IMR-90 (cell line): ENCODE measurements around the gene TTC3. TPM values are rescaled to one million over a fixed set of nuclear protein-coding genes. Genes with fewer than 3 reads are reported as not detected.

Experiments
- ATAC-seq: fragments of 200-7000 bp; cut with Tn5 transposase; 2 replicates; pipeline ENCODE4 v1.9.1; 2020; ENCODE audit warnings: low read depth, mild to moderate bottlenecking, moderate library complexity
- BruUV-seq: library from RNA; stranded (reverse); fragments of 400-500 nt; replicated peaks from 2 replicates; lab custom pipeline; 2021; lab: Mats Ljungman, UMichigan
- CTCF ChIA-PET: fragments of 300-600 bp; formaldehyde crosslinking; extraction: SDS; loops from one replicate; lab custom pipeline; 2021; ENCODE audit warnings: antibody characterized with exemption; lab: Yijun Ruan, JAX
- POLR2A ChIA-PET: fragments of 300-600 bp; sonication (Branson Sonifier 250); formaldehyde crosslinking; loops from one replicate; lab custom pipeline; 2022; ENCODE audit warnings: antibody characterized with exemption; ENCODE audit not compliant: unreplicated experiment; lab: Charles Lee
- DNase-seq: peaks from one replicate; pipeline ENCODE4 v3.0.0; 2013
- H2AFZ ChIP-seq: replicated peaks from 2 replicates; pipeline ENCODE3; 2013; ENCODE audit warnings: low read length, mild to moderate bottlenecking; ENCODE audit not compliant: poor library complexity
- H2AK5ac ChIP-seq: 2 replicates; pipeline ENCODE4 v1.6.1; 2013; ENCODE audit warnings: low read depth, low read length, inconsistent platforms
- H2AK9ac ChIP-seq: replicated peaks from 2 replicates; pipeline ENCODE3; 2013; ENCODE audit warnings: mild to moderate bottlenecking, low read depth, low read length, moderate library complexity; ENCODE audit not compliant: poor library complexity
- H2BK120ac ChIP-seq: 2 replicates; pipeline ENCODE4 v1.6.1; 2013; ENCODE audit warnings: low read depth, low read length, inconsistent platforms
- H2BK15ac ChIP-seq: 3 replicates; pipeline ENCODE4 v1.6.1; 2013; ENCODE audit warnings: low read depth, low read length, inconsistent platforms
- H2BK20ac ChIP-seq: 2 replicates; pipeline ENCODE4 v1.6.1; 2013; ENCODE audit warnings: low read depth, mild to moderate bottlenecking, inconsistent platforms, low read length, moderate library complexity
- H2BK5ac ChIP-seq: 2 replicates; pipeline ENCODE4 v1.6.1; 2013; ENCODE audit warnings: mild to moderate bottlenecking, low read depth, low read length, inconsistent platforms; ENCODE audit not compliant: poor library complexity, severe bottlenecking
- H3K14ac ChIP-seq: replicated peaks from 2 replicates; pipeline ENCODE4 v1.6.1; 2013; ENCODE audit warnings: low read depth, low read length, inconsistent platforms
- H3K18ac ChIP-seq: 2 replicates; pipeline ENCODE4 v1.6.1; 2013; ENCODE audit warnings: low read depth, low read length, control low read depth
- H3K23ac ChIP-seq: 2 replicates; pipeline ENCODE4 v1.6.1; 2013; ENCODE audit warnings: low read depth, low read length, inconsistent platforms
- H3K27ac ChIP-seq: 2 replicates; pipeline ENCODE4 v1.5.1; 2013; ENCODE audit warnings: mild to moderate bottlenecking, control low read depth, low read length; ENCODE audit not compliant: insufficient read depth
- H3K27me3 ChIP-seq: 2 replicates; pipeline ENCODE4 v1.6.1; 2013; ENCODE audit warnings: low read length; ENCODE audit not compliant: control insufficient read depth, insufficient read depth
- H3K36me3 ChIP-seq: 2 replicates; pipeline ENCODE4 v1.6.1; 2013; ENCODE audit warnings: low read length, mixed read lengths; ENCODE audit not compliant: control insufficient read depth, insufficient read depth
- H3K4ac ChIP-seq: 2 replicates; pipeline ENCODE4 v1.6.1; 2013; ENCODE audit warnings: low read depth, low read length, inconsistent platforms
- H3K4me1 ChIP-seq: 2 replicates; pipeline ENCODE4 v1.6.1; 2013; ENCODE audit warnings: low read length, mixed read lengths; ENCODE audit not compliant: control insufficient read depth, insufficient read depth
- H3K4me2 ChIP-seq: 2 replicates; pipeline ENCODE4 v1.6.1; 2013; ENCODE audit warnings: low read depth, mild to moderate bottlenecking, control low read depth, low read length, moderate library complexity
- H3K4me3 ChIP-seq: 2 replicates; pipeline ENCODE4 v1.5.1; 2013; ENCODE audit warnings: low read depth, mild to moderate bottlenecking, control low read depth, low read length, moderate library complexity; ENCODE audit not compliant: insufficient read depth
- H3K56ac ChIP-seq: 2 replicates; pipeline ENCODE4 v1.6.1; 2013; ENCODE audit warnings: low read length, inconsistent platforms; ENCODE audit not compliant: insufficient read depth; ENCODE audit errors: extremely low read depth
- H3K79me1 ChIP-seq, 2 experiments: 2 replicates each; pipeline ENCODE4 v1.6.1; 2013; ENCODE audit warnings: low read length in 2 of 2, inconsistent platforms in 1 of 2, low read depth in 1 of 2
- H3K9ac ChIP-seq: 2 replicates; pipeline ENCODE4 v1.6.1; 2013; ENCODE audit warnings: low read depth, low read length, control low read depth
- H3K9me1 ChIP-seq: 2 replicates; pipeline ENCODE4 v1.6.1; 2013; ENCODE audit warnings: low read length, inconsistent platforms; ENCODE audit not compliant: insufficient read depth
- H3K9me3 ChIP-seq: 2 replicates; pipeline ENCODE4 v1.6.1; 2013; ENCODE audit warnings: low read length; ENCODE audit not compliant: control insufficient read depth, insufficient read depth
- H4K20me1 ChIP-seq: 2 replicates; pipeline ENCODE4 v1.6.1; 2013; ENCODE audit warnings: low read length, inconsistent platforms; ENCODE audit not compliant: insufficient read depth
- H4K5ac ChIP-seq: 2 replicates; pipeline ENCODE4 v1.6.1; 2013; ENCODE audit warnings: mild to moderate bottlenecking, low read depth, low read length, control low read depth
- H4K8ac ChIP-seq, 2 experiments: 2 replicates each; pipeline ENCODE4 v1.6.1; 2013; ENCODE audit warnings: low read depth in 2 of 2, low read length in 2 of 2, control low read depth in 1 of 2, inconsistent platforms in 1 of 2
- H4K91ac ChIP-seq: 2 replicates; pipeline ENCODE4 v1.6.1; 2013; ENCODE audit warnings: low read depth, low read length, inconsistent platforms; ENCODE audit not compliant: insufficient read depth
- BHLHE40 ChIP-seq: fragments of 150-350 bp; IDR thresholded peaks from 2 replicates; pipeline ENCODE4 v1.6.1; 2016; ENCODE audit warnings: mild to moderate bottlenecking, low read depth, low read length
- CEBPB ChIP-seq: IDR thresholded peaks from 2 replicates; pipeline ENCODE4 v1.6.1; 2012; ENCODE audit warnings: low read depth, low read length, improper control_type of control experiment
- CHD1 ChIP-seq: IDR thresholded peaks from 2 replicates; pipeline ENCODE4 v1.6.1; 2012; ENCODE audit warnings: low read depth, low read length, improper control_type of control experiment
- FOS ChIP-seq: fragments of 150-350 bp; IDR thresholded peaks from 2 replicates; pipeline ENCODE4 v1.6.1; 2016; ENCODE audit warnings: low read depth, low read length
- MAFK ChIP-seq: IDR thresholded peaks from 2 replicates; pipeline ENCODE4 v1.6.1; 2012; ENCODE audit warnings: low read depth, low read length, improper control_type of control experiment
- MAZ ChIP-seq: IDR thresholded peaks from 2 replicates; pipeline ENCODE4 v1.6.1; 2012; ENCODE audit warnings: low read depth, mild to moderate bottlenecking, low read length, improper control_type of control experiment, moderate library complexity, borderline replicate concordance
- MXI1 ChIP-seq: IDR thresholded peaks from 2 replicates; pipeline ENCODE4 v1.6.1; 2012; ENCODE audit warnings: low read depth, mild to moderate bottlenecking, low read length, moderate library complexity, borderline replicate concordance
- NFE2L2 ChIP-seq: fragments of 150-350 bp; IDR thresholded peaks from 2 replicates; pipeline ENCODE4 v1.6.1; 2016; ENCODE audit warnings: low read depth, mild to moderate bottlenecking, low read length
- POLR2A ChIP-seq: IDR thresholded peaks from 2 replicates; pipeline ENCODE4 v1.6.1; 2012; ENCODE audit warnings: mild to moderate bottlenecking, low read depth, low read length
- RAD21 ChIP-seq: IDR thresholded peaks from 2 replicates; pipeline ENCODE4 v1.6.1; 2012; ENCODE audit warnings: low read length, improper control_type of control experiment
- RCOR1 ChIP-seq: IDR thresholded peaks from 2 replicates; pipeline ENCODE4 v1.6.1; 2012; ENCODE audit warnings: mild to moderate bottlenecking, low read length, improper control_type of control experiment; ENCODE audit not compliant: insufficient replicate concordance
- RFX5 ChIP-seq: IDR thresholded peaks from 2 replicates; pipeline ENCODE4 v1.8.0; 2012; ENCODE audit warnings: low read depth, mild to moderate bottlenecking, low read length, moderate library complexity
- SMC3 ChIP-seq: fragments of 150-350 bp; IDR thresholded peaks from 2 replicates; pipeline ENCODE4 v1.6.1; 2016; ENCODE audit warnings: low read depth, mild to moderate bottlenecking, antibody characterized with exemption, low read length, moderate library complexity
- WGBS, 2 experiments: methylation state at CpG; one replicate each; pipeline versions ENCODE4 v1.1.5 to v1.1.7; 2013; ENCODE audit warnings: missing lambda C conversion rate in 2 of 2; ENCODE audit not compliant: insufficient read length in 1 of 2; ENCODE audit errors: extremely low coverage in 2 of 2; 5-methylcytosine and 5-hydroxymethylcytosine counted together
- dilution Hi-C: fragments of 300-500 bp; cut with HindIII; formaldehyde crosslinking; loops from one replicate; pipeline ENCODE4 v1.14.3; 2018; ENCODE audit warnings: low sequenced_read_pairs; ENCODE audit not compliant: unreplicated experiment
- in situ Hi-C: fragments of 300-500 bp; cut with MboI; formaldehyde crosslinking; loops from 3 replicates; pipeline ENCODE4 v1.14.3; 2019; ENCODE audit warnings: low sequenced_read_pairs, inconsistent platforms, mixed read lengths
- intact Hi-C: fragments of 100-400 bp; cut with micrococcal nuclease; formaldehyde crosslinking; loops from 2 replicates; pipeline ENCODE4 v1.10.0; 2022
- polyA plus RNA-seq, 3 experiments: library from polyadenylated mRNA; depleted of rRNA; stranded (reverse); fragments of >200 nt; gene quantifications; 2 replicates each; pipeline ENCODE4 v1.2.3, GENCODE V29; 2012; ENCODE audit warnings: low replicate concordance in 1 of 3
- total RNA-seq: library from RNA; depleted of rRNA; stranded (reverse); fragments of >200 nt; gene quantifications from 2 replicates; pipeline ENCODE4 v1.2.3, GENCODE V29; 2012
- TF ChIP-seq, protein P1 (sequence below): fragments of 150-350 bp; IDR thresholded peaks from 2 replicates; pipeline ENCODE4 v1.6.1; 2016; ENCODE audit warnings: low read depth, mild to moderate bottlenecking, low read length, moderate library complexity, borderline replicate concordance
- TF ChIP-seq, protein P2 (sequence below): fragments of 150-350 bp; IDR thresholded peaks from 2 replicates; pipeline ENCODE4 v1.6.1; 2017; ENCODE audit warnings: mild to moderate bottlenecking, antibody characterized with exemption, low read length, low read depth
- TF ChIP-seq, protein P3 (sequence below): conservative IDR thresholded peaks from 2 replicates; pipeline ENCODE4 v1.5.1; 2012; ENCODE audit warnings: mild to moderate bottlenecking, low read depth, low read length, improper control_type of control experiment

TTC3 gene
- total and polyA plus RNA-seq, 2 of the 4 experiments (the other 2 are of a cell fraction), result 96.7 to 293 TPM

DNA sequence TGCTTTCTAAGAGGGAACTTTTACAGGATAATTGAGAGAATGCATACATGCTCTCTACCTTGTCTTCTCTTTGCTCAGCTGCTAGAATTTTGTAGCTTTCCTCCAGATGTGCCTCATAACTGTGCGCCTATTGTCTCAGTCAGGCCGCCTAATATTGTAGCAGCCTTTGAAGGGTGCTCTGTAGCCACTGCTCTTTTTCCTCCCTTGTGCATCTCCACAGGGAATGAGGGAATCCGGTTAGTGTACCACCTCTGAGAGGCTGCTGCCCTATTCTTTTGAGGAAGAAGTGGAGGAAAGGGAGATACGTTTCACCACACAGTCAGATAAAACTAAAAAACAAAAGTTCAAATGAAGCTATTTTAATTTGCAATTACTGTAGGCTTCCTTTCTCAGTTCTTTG lies 22.8 kb downstream of the TTC3 start:
- Histone ChIP-seq H3K79me1 (peaks cover 25 to 32% of the 10 kb centered on the region in 2 experiments), H3K4ac (no peak overlapping the region), H4K20me1 (peaks cover 2% of the 10 kb centered on the region; the same call in 1 of the 2 replicates), H3K9ac (no peak overlapping the region), H2AFZ (no peak overlapping the region), H3K27ac (no peak overlapping the region), H3K4me2 (no peak overlapping the region), H4K8ac (no peak overlapping the region), H2BK5ac (no peak overlapping the region), H3K14ac (no peak overlapping the region), H2AK9ac (no peak overlapping the region), H3K27me3 (no peaks in the 10 kb centered on the region), H3K4me1 (no peaks in the 10 kb centered on the region), H2BK20ac (no peak overlapping the region), H3K9me3 (no peaks in the 10 kb centered on the region), H3K23ac (no peak overlapping the region), H4K5ac (no peak overlapping the region), H2BK15ac (no peak overlapping the region), H2AK5ac (no peak overlapping the region), H3K56ac (no peak overlapping the region), H3K9me1 (peaks cover 2% of the 10 kb centered on the region), H2BK120ac (no peak overlapping the region), H4K91ac (no peak overlapping the region), H3K36me3 (peaks cover 32% of the 10 kb centered on the region), H3K4me3 (no peak overlapping the region), H3K18ac (no peak overlapping the region)
- in situ Hi-C loops, result no loop called here
- no peak for TF ChIP-seq CEBPB
- no peak for TF ChIP-seq BHLHE40
- TF ChIP-seq, protein P1, sequence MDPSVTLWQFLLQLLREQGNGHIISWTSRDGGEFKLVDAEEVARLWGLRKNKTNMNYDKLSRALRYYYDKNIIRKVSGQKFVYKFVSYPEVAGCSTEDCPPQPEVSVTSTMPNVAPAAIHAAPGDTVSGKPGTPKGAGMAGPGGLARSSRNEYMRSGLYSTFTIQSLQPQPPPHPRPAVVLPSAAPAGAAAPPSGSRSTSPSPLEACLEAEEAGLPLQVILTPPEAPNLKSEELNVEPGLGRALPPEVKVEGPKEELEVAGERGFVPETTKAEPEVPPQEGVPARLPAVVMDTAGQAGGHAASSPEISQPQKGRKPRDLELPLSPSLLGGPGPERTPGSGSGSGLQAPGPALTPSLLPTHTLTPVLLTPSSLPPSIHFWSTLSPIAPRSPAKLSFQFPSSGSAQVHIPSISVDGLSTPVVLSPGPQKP, result no peak
- TF ChIP-seq, protein P2, sequence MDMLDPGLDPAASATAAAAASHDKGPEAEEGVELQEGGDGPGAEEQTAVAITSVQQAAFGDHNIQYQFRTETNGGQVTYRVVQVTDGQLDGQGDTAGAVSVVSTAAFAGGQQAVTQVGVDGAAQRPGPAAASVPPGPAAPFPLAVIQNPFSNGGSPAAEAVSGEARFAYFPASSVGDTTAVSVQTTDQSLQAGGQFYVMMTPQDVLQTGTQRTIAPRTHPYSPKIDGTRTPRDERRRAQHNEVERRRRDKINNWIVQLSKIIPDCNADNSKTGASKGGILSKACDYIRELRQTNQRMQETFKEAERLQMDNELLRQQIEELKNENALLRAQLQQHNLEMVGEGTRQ, result no peak
- TF ChIP-seq RAD21, result no peak
- no peak for TF ChIP-seq MAZ
- no peak for TF ChIP-seq POLR2A
- no peak for TF ChIP-seq RCOR1
- no peak for TF ChIP-seq MAFK
- no peak for TF ChIP-seq FOS
- TF ChIP-seq CHD1, result no peak
- TF ChIP-seq, protein P3, sequence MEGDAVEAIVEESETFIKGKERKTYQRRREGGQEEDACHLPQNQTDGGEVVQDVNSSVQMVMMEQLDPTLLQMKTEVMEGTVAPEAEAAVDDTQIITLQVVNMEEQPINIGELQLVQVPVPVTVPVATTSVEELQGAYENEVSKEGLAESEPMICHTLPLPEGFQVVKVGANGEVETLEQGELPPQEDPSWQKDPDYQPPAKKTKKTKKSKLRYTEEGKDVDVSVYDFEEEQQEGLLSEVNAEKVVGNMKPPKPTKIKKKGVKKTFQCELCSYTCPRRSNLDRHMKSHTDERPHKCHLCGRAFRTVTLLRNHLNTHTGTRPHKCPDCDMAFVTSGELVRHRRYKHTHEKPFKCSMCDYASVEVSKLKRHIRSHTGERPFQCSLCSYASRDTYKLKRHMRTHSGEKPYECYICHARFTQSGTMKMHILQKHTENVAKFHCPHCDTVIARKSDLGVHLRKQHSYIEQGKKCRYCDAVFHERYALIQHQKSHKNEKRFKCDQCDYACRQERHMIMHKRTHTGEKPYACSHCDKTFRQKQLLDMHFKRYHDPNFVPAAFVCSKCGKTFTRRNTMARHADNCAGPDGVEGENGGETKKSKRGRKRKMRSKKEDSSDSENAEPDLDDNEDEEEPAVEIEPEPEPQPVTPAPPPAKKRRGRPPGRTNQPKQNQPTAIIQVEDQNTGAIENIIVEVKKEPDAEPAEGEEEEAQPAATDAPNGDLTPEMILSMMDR, result no peak
- no peak for TF ChIP-seq MXI1
- no peak for TF ChIP-seq RFX5
- no peak for TF ChIP-seq SMC3
- no peak for TF ChIP-seq NFE2L2
- no peak for ATAC-seq
- DNase-seq, result no peak
- 90% methylated on average over 2 of the region's 4 CpGs; no CpG with 5 or more reads in 1 of the 2 experiments for WGBS, 2 experiments
- intact Hi-C loops, result no loop called here
- BruUV-seq, result no TSS peak
- CTCF ChIA-PET, result no interaction called here
- POLR2A ChIA-PET, result no interaction called here
- dilution Hi-C loops, result no loop called here
